SIG-M5 treated with dmso at 0.1 percent for 504 hours (cell line): ENCODE measurements around the gene FXYD4.
"Not testable (repeated sequence)": the region's sequence is repeated elsewhere in the genome, so short reads cannot be mapped to it uniquely, and the experiment has no call there.

Experiments used
- DNase-seq: peaks from one replicate; lab custom pipeline; 2025; ENCODE audit not compliant: unreplicated experiment; lab: John Stamatoyannopoulos, UW

FXYD4 gene

GRCh38 chr10:43371418-43371817 is at the start of gene FXYD4:
FXYD4 (plus strand) TSS chr10:43371636; CDS start chr10:43373747, 2,111 bp downstream.
- no peak for DNase-seq

GRCh38 chr10:43322331-43322730 is 49.1 kb upstream of the FXYD4 start:
- no peak for DNase-seq

GRCh38 chr10:43322769-43323168 is 48.7 kb upstream of the FXYD4 start:
- no peak for DNase-seq

- DNase-seq = no peak
Observed at GRCh38 chr10:43323245-43323644, 48.2 kb upstream of the FXYD4 start.

GRCh38 chr10:43324876-43325275 is 46.6 kb upstream of the FXYD4 start:
- DNase-seq = no peak

GRCh38 chr10:43327171-43327570 is 44.3 kb upstream of the FXYD4 start:
- DNase-seq = no peak

GRCh38 chr10:43327986-43328385 is 43.5 kb upstream of the FXYD4 start:
- no peak for DNase-seq

GRCh38 chr10:43328810-43329209 is 42.6 kb upstream of the FXYD4 start:
- not testable (repeated sequence) for DNase-seq

- not testable (repeated sequence) for DNase-seq
Observed at GRCh38 chr10:43329246-43329885, 42.1 kb upstream of the FXYD4 start.

GRCh38 chr10:43330049-43330823 is 41.2 kb upstream of the FXYD4 start:
- not testable (repeated sequence) for DNase-seq

GRCh38 chr10:43330824-43331127 is 40.7 kb upstream of the FXYD4 start:
- not testable (repeated sequence) for DNase-seq

GRCh38 chr10:43333653-43334052 is 37.8 kb upstream of the FXYD4 start:
- no peak for DNase-seq

- DNase-seq = no peak
Observed at GRCh38 chr10:43336061-43336460, 35.4 kb upstream of the FXYD4 start.

GRCh38 chr10:43336641-43337318 is 34.7 kb upstream of the FXYD4 start:
- DNase-seq = no peak

- DNase-seq = not testable (repeated sequence)
Observed at GRCh38 chr10:43337536-43337935, 33.9 kb upstream of the FXYD4 start.

GRCh38 chr10:43338117-43338516 is 33.3 kb upstream of the FXYD4 start:
- no peak for DNase-seq

- DNase-seq = no peak
Observed at GRCh38 chr10:43339136-43339535, 32.3 kb upstream of the FXYD4 start.

- no peak for DNase-seq
Observed at GRCh38 chr10:43340101-43340500, 31.3 kb upstream of the FXYD4 start.

- peak; percentile 34 for DNase-seq
Observed at GRCh38 chr10:43340619-43341018, 30.8 kb upstream of the FXYD4 start.

GRCh38 chr10:43341450-43341849 is 30.0 kb upstream of the FXYD4 start:
- no peak for DNase-seq

GRCh38 chr10:43342279-43343125 is 28.9 kb upstream of the FXYD4 start:
- no peak for DNase-seq
